Measurements from ENCODE around the gene ZNF837. TPM values are rescaled to one million over a fixed set of nuclear protein-coding genes. Genes with fewer than 3 reads are reported as not detected.

ZNF837 gene
- total and polyA plus RNA-seq, 2 of the 4 experiments (the other 2 are of a cell fraction): 0.54 to 1.2 TPM

DNA sequence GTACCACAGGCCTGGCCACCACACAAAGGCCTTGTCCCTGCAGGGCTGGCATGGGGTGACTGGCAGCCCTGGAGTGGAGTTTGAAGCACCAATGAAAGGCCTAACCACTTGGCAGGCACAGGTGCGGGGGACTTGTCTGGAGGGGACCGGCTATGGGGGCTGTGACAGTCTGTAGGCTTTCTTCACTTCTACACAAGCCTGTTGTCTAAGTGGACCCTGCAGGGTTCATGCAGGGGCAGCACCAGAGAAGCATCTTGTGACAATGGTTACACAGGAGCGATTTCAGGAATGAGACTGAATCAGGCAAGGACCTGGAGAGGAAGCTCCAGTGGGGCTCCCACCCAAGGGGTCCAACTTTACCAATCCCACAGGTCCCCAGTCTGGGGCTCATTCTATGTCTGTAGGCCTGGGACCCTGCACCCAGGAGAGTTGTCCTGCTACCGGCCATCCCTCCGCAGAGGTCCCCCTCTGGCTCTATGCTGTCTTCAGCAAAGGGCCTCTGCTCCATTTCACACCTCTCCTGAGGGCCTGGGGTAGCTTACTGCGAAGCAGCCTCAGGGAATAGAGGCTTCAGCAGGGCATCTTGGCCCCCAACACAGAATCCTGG is 2.3 kb upstream of the ZNF837 start:
- Histone ChIP-seq H2BK120ac (ENCODE audit: low read depth, low read length) (no peak overlapping the region), H3K4me2 (ENCODE audit: low read depth, low read length) (no peak overlapping the region), H3K4me1 (ENCODE audit: control insufficient read depth, insufficient read depth, low read length) (peaks cover 18% of the 10 kb centered on the region), H3K27ac (ENCODE audit: insufficient read depth, low read length) (no peak overlapping the region), H3K27me3 (ENCODE audit: control insufficient read depth, insufficient read depth, low read length) (no peaks in the 10 kb centered on the region), H2BK15ac (ENCODE audit: low read depth, low read length) (no peak overlapping the region), H2AFZ (replicated peaks; ENCODE audit: low read length, poor library complexity) (no peak overlapping the region), H3K56ac (ENCODE audit: extremely low read depth, insufficient read depth, low read length) (no peak overlapping the region), H3K4ac (ENCODE audit: low read depth, low read length) (no peak overlapping the region), H3K14ac (replicated peaks; ENCODE audit: low read depth, low read length) (no peak overlapping the region), H3K4me3 (ENCODE audit: insufficient read depth, low read depth, low read length) (no peak overlapping the region), H4K20me1 (ENCODE audit: insufficient read depth, low read length) (peaks cover 7% of the 10 kb centered on the region), H2AK9ac (replicated peaks; ENCODE audit: low read depth, low read length, poor library complexity) (peak overlapping the region; percentile 68), H2BK20ac (ENCODE audit: low read depth, low read length) (no peak overlapping the region), H2BK5ac (ENCODE audit: low read depth, low read length, poor library complexity, severe bottlenecking) (no peak overlapping the region), H4K8ac (ENCODE audit: low read depth in 2 of 2, low read length in 2 of 2) (no peak overlapping the region), H3K79me1 (ENCODE audit: low read depth in 1 of 2, low read length in 2 of 2) (peaks cover 22 to 53% of the 10 kb centered on the region in 2 experiments; a peak in 3 of 4 replicates), H3K23ac (ENCODE audit: low read depth, low read length) (no peak overlapping the region), H3K18ac (ENCODE audit: low read depth, low read length) (no peak overlapping the region), H3K36me3 (ENCODE audit: control insufficient read depth, insufficient read depth, low read length) (peaks cover 1% of the 10 kb centered on the region; the same call in 1 of the 2 replicates), H3K9me1 (ENCODE audit: insufficient read depth, low read length) (peaks cover 31% of the 10 kb centered on the region), H4K91ac (ENCODE audit: insufficient read depth, low read depth, low read length) (no peak overlapping the region), H3K9ac (ENCODE audit: low read depth, low read length) (no peak overlapping the region), H4K5ac (ENCODE audit: low read depth, low read length) (no peak overlapping the region), H3K9me3 (ENCODE audit: control insufficient read depth, insufficient read depth, low read length) (no peaks in the 10 kb centered on the region), H2AK5ac (ENCODE audit: low read depth, low read length) (no peak overlapping the region)
- CTCF ChIA-PET: no interaction called here
- POLR2A ChIA-PET (ENCODE audit: unreplicated experiment): no interaction called here
- dilution Hi-C loops (cut with HindIII; ENCODE audit: low sequenced_read_pairs, unreplicated experiment) (no loop called here), in situ Hi-C loops (cut with MboI; ENCODE audit: low sequenced_read_pairs) (no loop called here), intact Hi-C loops (cut with micrococcal nuclease) (no loop called here)
- no peak for ATAC-seq (ENCODE audit: low read depth)
- DNase-seq: no peak
- 100% methylated on average over 4 of the region's 6 CpGs; no CpG with 5 or more reads in 1 of the 2 experiments for WGBS, 2 experiments (ENCODE audit: extremely low coverage in 2 of 2, insufficient read length in 1 of 2)
- BruUV-seq (replicated peaks): no TSS peak
- TF ChIP-seq USF2 (IDR thresholded peaks at IDR 0.05; ENCODE audit: low read depth, low read length): no peak
- no peak for TF ChIP-seq NFE2L2 (IDR thresholded peaks at IDR 0.05; ENCODE audit: low read depth, low read length)
- TF ChIP-seq, protein P1, sequence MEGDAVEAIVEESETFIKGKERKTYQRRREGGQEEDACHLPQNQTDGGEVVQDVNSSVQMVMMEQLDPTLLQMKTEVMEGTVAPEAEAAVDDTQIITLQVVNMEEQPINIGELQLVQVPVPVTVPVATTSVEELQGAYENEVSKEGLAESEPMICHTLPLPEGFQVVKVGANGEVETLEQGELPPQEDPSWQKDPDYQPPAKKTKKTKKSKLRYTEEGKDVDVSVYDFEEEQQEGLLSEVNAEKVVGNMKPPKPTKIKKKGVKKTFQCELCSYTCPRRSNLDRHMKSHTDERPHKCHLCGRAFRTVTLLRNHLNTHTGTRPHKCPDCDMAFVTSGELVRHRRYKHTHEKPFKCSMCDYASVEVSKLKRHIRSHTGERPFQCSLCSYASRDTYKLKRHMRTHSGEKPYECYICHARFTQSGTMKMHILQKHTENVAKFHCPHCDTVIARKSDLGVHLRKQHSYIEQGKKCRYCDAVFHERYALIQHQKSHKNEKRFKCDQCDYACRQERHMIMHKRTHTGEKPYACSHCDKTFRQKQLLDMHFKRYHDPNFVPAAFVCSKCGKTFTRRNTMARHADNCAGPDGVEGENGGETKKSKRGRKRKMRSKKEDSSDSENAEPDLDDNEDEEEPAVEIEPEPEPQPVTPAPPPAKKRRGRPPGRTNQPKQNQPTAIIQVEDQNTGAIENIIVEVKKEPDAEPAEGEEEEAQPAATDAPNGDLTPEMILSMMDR (conservative IDR thresholded peaks at IDR 0.05; ENCODE audit: low read depth, low read length): no peak
- TF ChIP-seq RFX5 (IDR thresholded peaks at IDR 0.05; ENCODE audit: low read depth, low read length): no peak
- TF ChIP-seq POLR2A (IDR thresholded peaks at IDR 0.05; ENCODE audit: low read depth, low read length): no peak
- no peak for TF ChIP-seq CEBPB (IDR thresholded peaks at IDR 0.05; ENCODE audit: low read depth, low read length)
- TF ChIP-seq RAD21 (IDR thresholded peaks at IDR 0.05; ENCODE audit: low read length): no peak
- no peak for TF ChIP-seq MXI1 (IDR thresholded peaks at IDR 0.05; ENCODE audit: borderline replicate concordance, low read depth, low read length)
- TF ChIP-seq RCOR1 (IDR thresholded peaks at IDR 0.05; ENCODE audit: insufficient replicate concordance, low read length): no peak
- TF ChIP-seq SMC3 (IDR thresholded peaks at IDR 0.05; ENCODE audit: low read depth, low read length): no peak
- no peak for TF ChIP-seq MAZ (IDR thresholded peaks at IDR 0.05; ENCODE audit: borderline replicate concordance, low read depth, low read length)
- TF ChIP-seq MAFK (IDR thresholded peaks at IDR 0.05; ENCODE audit: low read depth, low read length): no peak
- TF ChIP-seq CHD1 (IDR thresholded peaks at IDR 0.05; ENCODE audit: low read depth, low read length): no peak
- TF ChIP-seq FOS (IDR thresholded peaks at IDR 0.05; ENCODE audit: low read depth, low read length): no peak
- TF ChIP-seq ELK1 (IDR thresholded peaks at IDR 0.05; ENCODE audit: borderline replicate concordance, low read depth, low read length): no peak
- no peak for TF ChIP-seq BHLHE40 (IDR thresholded peaks at IDR 0.05; ENCODE audit: low read depth, low read length)

All from IMR-90 (cell line).